HTR-8/SVneo (cell line): Measurements from ENCODE around the gene MEF2D.

Source experiments
- DNase-seq: peaks from one replicate; pipeline ENCODE4 v3.0.0; 2011; ENCODE audit warnings: low spot score, mixed read lengths; ENCODE audit not compliant: insufficient read length
- FAIRE-seq: peaks from 2 replicates; lab custom pipeline; 2011; peaks lifted over from hg19 to GRCh38; lab: Jason Lieb, UNC

MEF2D gene

DNA sequence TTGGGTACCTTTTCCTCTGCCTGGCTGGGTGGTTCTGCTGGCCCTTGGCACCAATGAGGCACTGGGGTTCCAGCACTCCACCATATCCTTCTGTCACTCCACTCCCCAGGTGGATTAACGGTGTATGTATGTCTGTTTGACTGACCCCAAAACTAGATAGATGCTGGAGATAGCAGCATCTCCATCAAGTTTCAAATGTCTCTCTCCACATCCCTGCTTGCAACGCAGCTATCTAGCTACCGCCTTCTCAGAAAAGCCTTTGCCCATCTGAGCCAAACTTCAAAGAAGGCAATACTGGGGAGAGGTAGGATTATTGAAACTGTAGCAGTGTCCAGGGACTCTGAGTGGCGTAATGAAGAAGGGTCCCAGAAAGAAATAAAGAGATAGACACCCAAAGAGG lies 67.5 kb downstream of the MEF2D start:
- no peak for DNase-seq
- no peak for FAIRE-seq

- DNase-seq = no peak
- FAIRE-seq = no peak
Observed at GRCh38 chr1:156432669-156433018, 67.9 kb downstream of the MEF2D start.

DNA sequence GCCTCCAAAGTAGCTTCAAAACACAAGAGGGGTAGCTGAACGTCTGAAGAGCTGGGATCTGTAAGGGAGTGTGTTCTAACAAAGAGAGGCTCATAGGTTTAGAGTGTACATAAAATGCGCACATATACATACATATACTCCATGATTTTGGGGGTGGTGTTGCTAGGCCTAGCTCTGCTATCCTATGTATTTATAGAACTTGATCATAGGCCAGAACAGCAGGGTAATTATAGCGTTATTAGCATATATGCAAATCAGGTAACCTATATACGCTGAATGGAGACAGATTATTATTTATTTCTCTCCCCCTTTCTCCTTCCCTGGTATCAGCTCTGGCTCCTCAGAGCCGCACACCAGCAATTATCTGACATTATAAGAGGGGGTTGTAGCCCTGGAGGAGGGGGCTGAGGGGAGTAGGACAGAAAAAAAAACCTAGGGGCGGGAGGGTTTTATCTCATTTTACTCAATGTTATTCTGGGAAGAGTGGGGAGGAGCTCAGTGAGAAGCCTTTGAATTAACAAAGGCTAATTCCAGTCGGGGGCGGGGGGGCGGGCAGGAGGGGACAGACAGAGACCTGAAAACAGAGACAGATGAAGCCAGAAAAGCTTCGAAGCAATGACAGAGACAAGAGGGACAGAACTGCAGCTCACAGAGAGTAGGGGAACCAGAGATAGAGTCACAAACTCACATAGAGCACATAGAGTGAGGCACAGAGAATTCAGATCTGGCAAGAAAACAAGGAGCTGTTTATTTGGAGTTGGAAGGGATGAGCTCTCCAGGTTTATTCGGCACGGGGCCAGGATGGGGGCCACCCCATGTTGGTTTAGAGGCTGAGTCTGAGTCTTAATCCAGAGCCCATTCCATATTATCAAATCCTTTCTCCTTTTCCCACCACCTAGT lies 68.6 kb downstream of the MEF2D start:
- no peak for DNase-seq
- no peak for FAIRE-seq

DNA sequence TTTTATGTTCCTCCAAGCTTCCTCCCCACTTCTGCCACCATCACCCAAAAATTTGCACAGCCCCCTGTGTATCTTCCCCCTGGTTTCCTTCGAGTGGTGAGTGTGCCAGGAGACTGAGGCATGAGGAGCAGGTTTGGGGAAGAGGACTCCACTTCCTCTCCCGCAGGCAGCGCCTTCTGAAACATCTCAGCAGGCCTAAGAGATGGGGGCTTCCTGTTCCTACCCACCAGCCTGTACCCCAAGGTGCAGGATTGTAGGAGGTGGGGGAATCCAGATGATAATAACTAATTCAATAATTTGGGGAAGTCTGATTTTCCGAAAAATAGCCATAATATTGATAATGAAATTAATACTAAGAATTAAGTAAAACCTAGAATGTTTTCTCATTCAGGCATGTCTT lies 69.2 kb downstream of the MEF2D start:
- DNase-seq (no peak), FAIRE-seq (no peak)

DNA sequence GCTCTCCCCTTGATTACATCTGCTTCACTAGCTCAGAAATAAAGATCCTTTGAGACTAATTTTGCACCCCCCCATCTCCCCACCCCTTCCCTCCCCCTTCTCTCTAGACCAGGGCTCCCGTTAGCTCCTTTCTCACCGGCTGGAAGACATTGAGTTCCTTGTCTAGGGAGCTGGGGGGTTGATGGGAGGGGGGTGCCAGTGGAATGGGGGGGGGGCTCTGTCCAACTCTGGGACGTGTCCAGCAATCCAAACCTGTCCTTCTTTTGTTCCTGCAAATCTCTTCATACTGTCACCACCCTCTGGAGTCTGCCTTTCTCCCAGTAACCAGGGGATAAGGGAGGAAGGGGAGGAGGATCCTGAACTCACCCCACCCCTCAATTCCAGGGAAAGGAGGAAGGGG lies 69.7 kb downstream of the MEF2D start:
- no peak for FAIRE-seq
- no peak for DNase-seq

- FAIRE-seq = no peak
Observed at GRCh38 chr1:156430303-156430702, 70.3 kb downstream of the MEF2D start.

DNA sequence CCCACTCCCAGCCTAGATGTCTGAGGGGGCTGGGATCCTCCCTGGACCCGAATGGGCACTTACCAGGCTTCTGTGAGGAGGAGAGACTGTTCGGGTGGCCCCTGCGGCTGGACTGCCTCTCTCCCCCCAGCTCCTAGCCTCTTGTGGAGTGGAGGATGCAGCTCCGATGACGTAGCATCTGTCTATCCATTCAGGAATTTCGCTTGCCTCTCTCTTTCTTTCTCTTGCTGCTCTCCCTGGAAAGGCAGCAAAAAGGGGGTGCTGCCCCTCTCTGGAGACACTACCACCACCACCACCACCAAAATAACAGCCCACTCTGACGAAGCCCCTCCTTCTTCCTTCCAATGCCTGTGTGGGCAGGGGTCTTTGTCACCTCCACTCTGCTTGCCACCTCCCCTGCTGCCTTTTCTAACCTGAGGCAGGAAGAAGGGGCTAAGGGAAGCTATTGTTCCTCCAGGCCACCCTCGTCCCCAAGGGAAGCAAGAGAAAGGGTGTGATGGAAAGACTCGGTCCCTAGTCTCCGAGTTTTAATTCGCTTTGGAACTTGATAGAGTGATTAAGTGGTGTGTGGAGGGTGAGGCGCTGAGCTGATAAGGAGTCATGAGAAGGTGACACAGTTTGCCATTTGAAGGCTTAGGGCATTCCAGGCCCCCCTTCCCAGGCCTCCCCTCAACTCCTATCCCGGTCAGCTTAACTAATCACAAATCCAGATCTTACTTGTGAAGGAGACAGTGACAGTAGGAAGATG lies 71.1 kb downstream of the MEF2D start:
- FAIRE-seq = no peak
- DNase-seq = no peak

More at GRCh38 chr1:156430303-156430702, 70.3 kb downstream of the MEF2D start:
- no peak for DNase-seq

GRCh38 chr1:156428746-156429288 lies 71.8 kb downstream of the MEF2D start:
- FAIRE-seq (no peak), DNase-seq (no peak)

- FAIRE-seq = no peak
- DNase-seq = no peak
Observed at GRCh38 chr1:156427957-156428356, 72.6 kb downstream of the MEF2D start.

- no peak for FAIRE-seq
- DNase-seq = no peak
Observed at GRCh38 chr1:156425943-156426342, 74.6 kb downstream of the MEF2D start.

GRCh38 chr1:156424806-156425432 lies 75.7 kb downstream of the MEF2D start:
- DNase-seq (no peak), FAIRE-seq (no peak)

DNA sequence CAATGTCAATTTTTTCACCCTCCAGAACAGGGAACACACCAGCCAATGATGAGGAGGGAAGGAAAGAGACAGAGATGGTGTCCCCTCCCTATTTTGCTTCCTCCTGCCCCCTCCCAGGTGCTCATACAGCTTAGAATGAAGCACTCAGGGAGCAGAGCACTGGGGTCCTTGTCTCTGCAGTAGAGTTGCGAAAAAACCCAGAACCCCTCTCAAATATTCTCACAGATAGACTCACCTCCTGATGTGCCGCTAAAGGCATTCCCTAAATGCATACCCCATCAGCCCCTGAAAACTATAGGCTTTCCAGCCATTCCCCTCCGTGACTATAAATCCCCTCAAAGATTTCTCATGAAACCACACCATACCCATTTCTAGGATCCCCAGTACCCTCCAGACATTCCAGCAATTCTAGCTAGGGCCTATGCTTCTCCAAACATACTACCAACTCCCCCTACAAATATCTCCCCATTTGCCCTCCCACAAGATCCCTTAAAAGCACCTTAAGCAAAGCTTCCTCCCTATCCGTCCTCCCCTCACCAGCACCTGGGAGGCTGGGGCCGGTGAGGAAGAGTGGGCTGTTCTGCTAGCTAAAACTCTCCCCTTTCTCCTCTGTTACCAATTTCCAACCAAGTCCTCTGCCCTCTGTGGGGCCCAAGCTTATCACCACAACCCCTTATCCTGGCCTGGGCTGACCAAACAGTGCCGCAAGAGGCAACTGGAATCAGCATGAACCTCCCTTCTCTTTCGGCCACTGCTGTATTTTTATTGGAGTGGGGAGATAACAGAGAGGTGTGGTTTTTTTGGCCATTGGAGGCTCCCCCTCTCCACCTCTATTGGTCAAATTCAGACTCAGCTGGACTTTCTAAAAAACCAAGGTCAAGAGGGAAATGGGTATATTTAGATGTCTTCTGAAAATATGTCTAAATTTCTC lies 76.9 kb downstream of the MEF2D start:
- FAIRE-seq = no peak

DNA sequence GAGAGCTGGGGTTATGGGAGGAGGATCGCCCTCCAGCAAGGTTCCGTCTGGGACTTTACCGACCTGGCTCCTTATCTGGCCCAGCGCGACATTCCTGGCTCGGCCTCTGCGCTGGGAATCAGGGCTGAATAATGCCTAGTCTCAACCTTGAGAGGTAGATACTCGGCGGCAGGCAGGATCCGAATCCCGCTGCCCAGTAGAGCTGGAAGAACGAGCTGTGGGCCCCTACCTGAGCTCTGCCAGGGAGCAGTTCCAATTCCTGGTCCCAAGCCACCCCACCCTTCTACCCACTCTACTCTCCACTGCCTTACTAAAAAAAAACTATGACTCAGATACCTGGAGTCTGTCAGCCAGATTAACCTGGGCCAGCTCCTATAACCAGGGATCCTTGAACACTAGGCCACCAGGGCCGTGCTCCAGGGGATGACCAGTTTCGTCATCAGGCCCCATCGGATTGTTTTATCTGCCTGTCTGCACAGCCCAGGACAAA lies 77.9 kb downstream of the MEF2D start:
- FAIRE-seq (no peak), DNase-seq (no peak)

More for the DNA sequence above, 76.9 kb downstream of the MEF2D start:
- DNase-seq = no peak

DNA sequence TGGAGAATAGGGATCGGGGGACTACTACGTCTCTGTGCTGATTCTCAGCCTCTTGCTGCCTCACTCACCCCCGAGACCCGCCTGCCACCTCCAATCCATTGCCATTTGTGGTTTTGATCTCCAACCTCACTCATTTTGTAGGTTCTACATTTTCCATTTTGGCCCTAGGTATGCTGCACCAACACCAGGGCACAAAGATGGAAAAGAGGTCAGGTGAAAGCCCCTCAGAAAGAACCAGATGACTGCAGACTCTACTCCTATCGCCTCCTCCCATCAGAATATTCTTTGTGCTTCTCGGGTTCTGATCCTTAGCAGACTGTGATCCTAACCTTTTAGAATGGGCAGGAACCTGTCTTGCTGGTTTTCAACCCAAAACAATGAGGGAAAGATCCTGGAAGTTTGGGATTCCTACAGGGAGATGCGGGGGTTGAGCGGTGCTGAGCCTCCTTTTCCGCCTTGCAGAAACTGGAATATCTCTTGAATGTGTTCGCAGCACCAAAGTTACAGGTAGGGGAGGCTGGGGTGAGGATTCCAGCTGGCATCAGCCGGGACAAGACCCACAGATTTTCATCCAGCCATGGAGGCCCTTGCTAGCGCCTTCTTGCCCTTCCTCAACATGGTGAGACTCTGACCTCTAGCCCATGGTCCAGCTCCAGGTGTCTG lies 78.5 kb downstream of the MEF2D start:
- FAIRE-seq (no peak), DNase-seq (no peak)

GRCh38 chr1:156421062-156421938 lies 79.3 kb downstream of the MEF2D start:
- DNase-seq (peak; percentile 79), FAIRE-seq (no peak)

DNA sequence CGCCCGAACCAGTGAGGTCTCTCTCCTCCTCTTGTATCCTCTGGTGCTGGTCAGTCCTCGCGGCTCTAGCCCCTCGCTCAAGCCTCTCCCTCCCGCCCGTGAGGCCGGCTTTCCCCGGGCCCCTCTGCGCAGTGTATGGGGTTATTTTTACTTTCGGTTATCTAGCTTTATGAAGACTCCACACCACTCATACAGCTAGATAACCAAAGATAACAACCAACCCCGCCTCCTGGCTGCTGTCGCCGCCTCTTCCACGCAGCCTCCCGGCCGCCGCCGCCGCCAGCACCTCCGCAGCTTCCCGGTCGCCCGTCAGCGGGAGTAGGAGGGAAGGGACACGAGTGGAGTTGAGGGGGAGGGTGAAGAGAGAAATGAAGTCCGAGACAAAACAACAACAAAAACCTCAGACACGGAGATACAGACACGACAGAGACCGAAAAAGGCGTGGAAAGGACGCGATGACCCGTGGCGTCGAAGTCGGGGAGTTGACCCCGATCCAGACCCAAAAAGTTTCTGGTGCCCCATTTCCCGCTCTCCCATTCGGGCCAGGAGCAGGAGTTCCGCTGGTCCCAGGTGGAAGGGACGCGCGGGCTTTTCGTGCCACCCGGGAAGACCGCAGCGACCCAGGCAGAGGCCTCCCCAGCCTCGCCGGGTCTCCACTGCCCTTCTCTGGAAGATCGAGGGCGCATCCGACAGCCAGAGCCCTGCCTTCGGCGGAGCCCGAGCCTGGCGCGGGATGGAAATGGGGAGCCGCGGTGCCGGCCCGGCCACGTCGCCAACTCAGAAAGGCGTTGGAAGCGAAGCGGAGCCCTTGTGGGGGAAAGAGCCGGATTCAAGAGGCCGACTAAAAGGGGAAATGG lies 80.1 kb downstream of the MEF2D start:
- DNase-seq (no peak), FAIRE-seq (no peak)

GRCh38 chr1:156419854-156420204 lies 80.7 kb downstream of the MEF2D start:
- FAIRE-seq (no peak), DNase-seq (no peak)
